Esophagus squamous epithelium (tissue), 5 donors: ENCODE data around the gene TMEM218. TPM values are rescaled to one million over a fixed set of nuclear protein-coding genes. Genes with fewer than 3 reads are reported as not detected.

Experiments used
- DNase-seq: peaks from one replicate; lab custom pipeline; 2025; lab: John Stamatoyannopoulos, UW
- H3K27ac ChIP-seq, 4 donors: fragments of 200-600 bp; sonication (generic); one replicate each; pipeline ENCODE4 v1.5.1; 2016 to 2019; ENCODE audit warnings: mild to moderate bottlenecking in 1 of 4
- H3K27me3 ChIP-seq, 4 donors: fragments of 200-600 bp; sonication (generic); 1 replicate in 3 of 4; 2 replicates in 1 of 4; pipeline versions ENCODE4 v1.5.1 to v1.6.0; 2017 to 2021; ENCODE audit warnings: antibody characterized with exemption in 1 of 4
- H3K36me3 ChIP-seq, 3 donors: fragments of 200-600 bp; sonication (generic); one replicate each; pipeline ENCODE4 v1.5.1; 2016 to 2019
- H3K4me1 ChIP-seq, 3 donors: fragments of 200-600 bp; sonication (generic); one replicate each; pipeline ENCODE4 v1.5.1; 2017 to 2019
- H3K4me3 ChIP-seq, 4 donors: fragments of 200-600 bp; sonication (generic); 1 replicate in 3 of 4; 2 replicates in 1 of 4; pipeline ENCODE4 v1.5.1; 2016 to 2019; ENCODE audit warnings: mild to moderate bottlenecking in 2 of 4, moderate library complexity in 1 of 4
- H3K9me3 ChIP-seq, 3 donors: fragments of 200-600 bp; sonication (generic); one replicate each; pipeline ENCODE4 v1.5.1; 2016 to 2019
- POLR2A ChIP-seq, 4 donors: fragments of 450-650 bp; IDR thresholded peaks; one replicate each; pipeline ENCODE4 v1.6.1; 2017; ENCODE audit warnings: antibody characterized with exemption in 4 of 4, mild to moderate bottlenecking in 4 of 4, moderate library complexity in 3 of 4
- WGBS, 2 donors: methylation state at CpG; one replicate each; pipeline ENCODE4 v1.1.5; 2018; 5-methylcytosine and 5-hydroxymethylcytosine counted together
- intact Hi-C: fragments of 100-400 bp; cut with DNase I; formaldehyde crosslinking; loops from one replicate; pipeline ENCODE4 v1.15.0; 2022
- total RNA-seq, 4 donors: library from RNA; depleted of rRNA; stranded (reverse); fragments of >200 nt; gene quantifications; one replicate each; pipeline ENCODE4 v1.1.0, GENCODE V29; 2016
- TF ChIP-seq, protein P1 (sequence below), 6 experiments: fragments of 450-650 bp in 4 of 6; fragments of 200-600 bp in 2 of 6; sonication (generic) in 2 of 6; IDR thresholded peaks; one replicate each; pipeline ENCODE4 v1.5.1; 2016 to 2019; ENCODE audit warnings: antibody characterized with exemption in 6 of 6, mild to moderate bottlenecking in 4 of 6, moderate library complexity in 4 of 6
- donor health status: DM: yes; HTN: yes; CAD: no.

TMEM218 gene
- total RNA-seq, 4 donors from 2014 or later = 7.5 to 17.3 (median 13.9) TPM

DNA sequence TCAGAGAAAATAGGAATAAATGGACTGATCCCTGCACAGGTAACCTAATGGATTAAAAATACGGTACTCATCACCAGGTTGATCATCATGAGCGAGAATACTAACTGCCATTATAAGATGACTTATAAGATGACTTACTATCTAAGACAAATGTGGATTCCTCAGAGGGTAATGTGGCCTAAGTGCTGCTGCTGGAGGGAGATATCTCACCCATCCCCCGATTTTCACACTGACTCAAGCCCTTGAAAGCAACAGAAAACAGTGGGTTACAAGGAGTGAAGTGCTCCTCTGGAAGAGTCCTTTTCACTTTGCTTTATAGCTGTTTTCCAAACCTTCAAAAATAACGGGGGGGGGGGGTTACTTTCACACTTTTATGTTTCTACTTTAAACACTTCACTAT is 920 bp downstream of the TMEM218 start:
- 47 to 59% methylated on average over 4 of the region's 4 CpGs for WGBS, 2 donors
- peaks cover 9 to 14% (median 11%) of the 10 kb centered on the region in 3 donors for H3K4me1 ChIP-seq
- no peak for TF ChIP-seq POLR2A (IDR thresholded peaks at IDR 0.05)
- TF ChIP-seq, protein P1, sequence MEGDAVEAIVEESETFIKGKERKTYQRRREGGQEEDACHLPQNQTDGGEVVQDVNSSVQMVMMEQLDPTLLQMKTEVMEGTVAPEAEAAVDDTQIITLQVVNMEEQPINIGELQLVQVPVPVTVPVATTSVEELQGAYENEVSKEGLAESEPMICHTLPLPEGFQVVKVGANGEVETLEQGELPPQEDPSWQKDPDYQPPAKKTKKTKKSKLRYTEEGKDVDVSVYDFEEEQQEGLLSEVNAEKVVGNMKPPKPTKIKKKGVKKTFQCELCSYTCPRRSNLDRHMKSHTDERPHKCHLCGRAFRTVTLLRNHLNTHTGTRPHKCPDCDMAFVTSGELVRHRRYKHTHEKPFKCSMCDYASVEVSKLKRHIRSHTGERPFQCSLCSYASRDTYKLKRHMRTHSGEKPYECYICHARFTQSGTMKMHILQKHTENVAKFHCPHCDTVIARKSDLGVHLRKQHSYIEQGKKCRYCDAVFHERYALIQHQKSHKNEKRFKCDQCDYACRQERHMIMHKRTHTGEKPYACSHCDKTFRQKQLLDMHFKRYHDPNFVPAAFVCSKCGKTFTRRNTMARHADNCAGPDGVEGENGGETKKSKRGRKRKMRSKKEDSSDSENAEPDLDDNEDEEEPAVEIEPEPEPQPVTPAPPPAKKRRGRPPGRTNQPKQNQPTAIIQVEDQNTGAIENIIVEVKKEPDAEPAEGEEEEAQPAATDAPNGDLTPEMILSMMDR (IDR thresholded peaks at IDR 0.05) = no peak
- intact Hi-C loops = no loop called here
- H3K27ac ChIP-seq = peak overlapping the region in 1 of 4 donors; percentile 89
- H3K9me3 ChIP-seq = no peaks in the 10 kb centered on the region
- DNase-seq = no peak
- no peaks in the 10 kb centered on the region for H3K36me3 ChIP-seq
- H3K27me3 ChIP-seq = no peaks in the 10 kb centered on the region
- H3K4me3 ChIP-seq = peak overlapping the region; percentile 65 to 90 (median 77)

DNA sequence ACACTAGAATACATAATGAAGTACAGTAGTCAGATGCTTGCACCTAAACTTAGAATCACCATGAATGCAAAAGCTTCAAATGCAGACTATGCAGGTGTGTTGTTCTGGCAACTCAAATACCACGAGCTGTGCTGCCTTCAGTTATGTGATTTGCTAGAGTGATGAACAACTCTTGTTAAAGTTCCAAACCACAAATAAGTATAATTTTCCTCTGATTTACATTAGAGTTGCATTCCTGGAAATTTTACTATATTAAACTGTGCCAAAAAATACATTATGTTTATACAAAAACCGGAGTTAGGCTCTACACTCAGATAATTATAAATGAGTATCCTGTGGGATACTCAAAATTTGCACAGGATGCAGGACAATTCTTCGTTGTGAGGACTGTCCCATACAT is 3.0 kb downstream of the TMEM218 start:
- Histone ChIP-seq H3K4me3 (no peak overlapping the region), H3K27me3 (no peaks in the 10 kb centered on the region), H3K36me3 (no peaks in the 10 kb centered on the region), H3K4me1 (peaks cover 9 to 14% (median 11%) of the 10 kb centered on the region in 3 donors), H3K9me3 (no peaks in the 10 kb centered on the region), H3K27ac (no peak overlapping the region)
- WGBS, 2 donors = 50 to 64% methylated on average over 3 of the region's 3 CpGs
- DNase-seq = no peak
- intact Hi-C loops = no loop called here
- no peak for TF ChIP-seq POLR2A (IDR thresholded peaks at IDR 0.05)
- TF ChIP-seq, protein P1 (IDR thresholded peaks at IDR 0.05) = no peak

DNA sequence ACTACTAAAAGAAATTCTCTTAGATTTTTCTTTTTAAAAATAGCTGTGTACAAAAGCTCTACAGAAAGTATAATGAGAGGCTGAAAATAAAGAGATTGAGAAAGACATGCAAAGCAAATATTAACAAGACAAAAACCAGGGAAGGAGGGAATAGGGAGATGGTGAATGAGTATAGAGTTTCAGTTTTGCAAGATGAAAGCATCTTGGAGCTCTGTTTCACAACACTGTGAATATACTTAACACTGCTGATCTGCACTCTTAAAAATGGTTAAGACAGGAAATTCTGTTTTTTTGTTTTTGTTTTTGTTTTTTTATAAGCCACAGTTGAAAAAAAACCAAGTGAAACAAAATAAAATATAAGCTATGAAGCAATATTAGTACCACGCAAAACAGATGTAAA is 5.5 kb downstream of the TMEM218 start:
- no peak for DNase-seq
- TF ChIP-seq POLR2A (IDR thresholded peaks at IDR 0.05) = no peak
- TF ChIP-seq, protein P1 (IDR thresholded peaks at IDR 0.05) = no peak
- Histone ChIP-seq H3K4me1 (peaks cover 8 to 10% (median 9%) of the 10 kb centered on the region in 3 donors), H3K36me3 (peaks cover 0 to 17% (median 0%) of the 10 kb centered on the region in 3 donors), H3K9me3 (no peaks in the 10 kb centered on the region), H3K27ac (no peak overlapping the region), H3K27me3 (no peaks in the 10 kb centered on the region), H3K4me3 (no peak overlapping the region)
- WGBS, 2 donors = 87 to 94% methylated on average over 1 of the region's 1 CpG
- intact Hi-C loops = no loop called here

DNA sequence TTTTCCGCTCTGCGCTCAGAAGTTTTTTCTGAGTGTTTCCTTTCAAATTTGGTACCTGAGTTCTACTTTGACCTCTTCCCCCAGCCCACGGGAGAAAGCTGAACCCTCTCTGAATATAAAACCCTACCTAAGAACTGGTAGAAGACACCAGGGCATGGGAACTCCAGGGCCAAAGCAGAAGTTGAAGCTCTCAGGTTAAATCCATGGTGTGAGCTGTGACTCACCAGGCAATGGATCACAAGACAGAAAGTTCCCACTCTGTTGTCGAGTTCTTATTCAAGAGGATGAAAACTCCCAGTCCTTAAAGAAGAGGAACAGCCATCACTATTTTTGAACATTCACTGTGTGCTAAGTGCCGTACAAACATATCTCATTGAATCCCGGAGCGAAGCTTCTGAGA is 8.9 kb downstream of the TMEM218 start:
- intact Hi-C loops = no loop called here
- no peak overlapping the region for H3K4me3 ChIP-seq
- H3K36me3 ChIP-seq = peaks cover 0 to 51% (median 0%) of the 10 kb centered on the region in 3 donors
- peaks cover 0 to 4% (median 0%) of the 10 kb centered on the region in 3 donors for H3K4me1 ChIP-seq
- WGBS, 2 donors = 93 to 97% methylated on average over 7 of the region's 7 CpGs
- TF ChIP-seq, protein P1 (IDR thresholded peaks at IDR 0.05) = no peak
- DNase-seq = no peak
- H3K9me3 ChIP-seq = no peaks in the 10 kb centered on the region
- no peak overlapping the region for H3K27ac ChIP-seq
- no peaks in the 10 kb centered on the region for H3K27me3 ChIP-seq

DNA sequence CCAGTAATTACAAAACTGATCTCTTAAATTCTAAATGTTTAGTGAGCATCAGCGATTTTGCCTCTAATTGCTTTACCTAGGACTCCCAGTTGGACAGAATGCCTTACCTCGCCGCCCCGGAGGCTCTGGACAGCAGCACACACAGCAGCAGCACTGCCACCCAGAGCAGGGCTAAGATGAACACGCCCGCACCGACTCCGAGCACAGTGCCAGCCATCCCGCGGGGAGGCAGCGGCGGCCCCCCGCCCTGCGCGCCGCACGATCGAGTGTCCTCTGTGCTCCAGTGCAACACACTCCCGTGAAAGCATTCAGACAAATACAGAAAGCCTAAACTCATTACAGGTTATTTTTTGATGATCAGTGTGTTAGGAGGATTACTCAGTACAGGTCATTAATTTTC is 9.4 kb downstream of the TMEM218 start:
- H3K9me3 ChIP-seq = no peaks in the 10 kb centered on the region
- H3K4me1 ChIP-seq = peaks cover 0 to 4% (median 0%) of the 10 kb centered on the region in 3 donors
- no peak overlapping the region for H3K27ac ChIP-seq
- no peak for DNase-seq
- no peaks in the 10 kb centered on the region for H3K27me3 ChIP-seq
- intact Hi-C loops = no loop called here
- H3K36me3 ChIP-seq = peaks cover 0 to 56% (median 4%) of the 10 kb centered on the region in 3 donors
- no peak overlapping the region for H3K4me3 ChIP-seq
- WGBS, 2 donors = 94 to 96% methylated on average over 5 to 19 of the region's 19 CpGs
- TF ChIP-seq, protein P1 (IDR thresholded peaks at IDR 0.05) = no peak
- TF ChIP-seq POLR2A (IDR thresholded peaks at IDR 0.05) = no peak
